Fibroblast of villous mesenchyme (primary cell): ENCODE data around the gene CSMD2. TPM values are rescaled to one million over a fixed set of nuclear protein-coding genes. Genes with fewer than 3 reads are reported as not detected.

Experiments
- DNase-seq: peaks from one replicate; pipeline ENCODE4 v3.0.0-alpha.2; 2010; ENCODE audit warnings: low read depth
- H3K4me3 ChIP-seq: 2 replicates; pipeline ENCODE4 v1.5.1; 2011; ENCODE audit warnings: low read depth, mild to moderate bottlenecking, low read length
- total RNA-seq: library from RNA; depleted of rRNA; stranded (reverse); fragments of >200 nt; gene quantifications from 2 replicates; pipeline ENCODE4 v1.2.3, GENCODE V29; 2012
- TF ChIP-seq, protein P1 (sequence below): IDR thresholded peaks from 2 replicates; pipeline ENCODE4 v1.5.1; 2012; ENCODE audit warnings: low read depth, mild to moderate bottlenecking, low read length; ENCODE audit not compliant: insufficient read depth

The CSMD2 gene
- total RNA-seq, 1 donor = 3.0 TPM

DNA sequence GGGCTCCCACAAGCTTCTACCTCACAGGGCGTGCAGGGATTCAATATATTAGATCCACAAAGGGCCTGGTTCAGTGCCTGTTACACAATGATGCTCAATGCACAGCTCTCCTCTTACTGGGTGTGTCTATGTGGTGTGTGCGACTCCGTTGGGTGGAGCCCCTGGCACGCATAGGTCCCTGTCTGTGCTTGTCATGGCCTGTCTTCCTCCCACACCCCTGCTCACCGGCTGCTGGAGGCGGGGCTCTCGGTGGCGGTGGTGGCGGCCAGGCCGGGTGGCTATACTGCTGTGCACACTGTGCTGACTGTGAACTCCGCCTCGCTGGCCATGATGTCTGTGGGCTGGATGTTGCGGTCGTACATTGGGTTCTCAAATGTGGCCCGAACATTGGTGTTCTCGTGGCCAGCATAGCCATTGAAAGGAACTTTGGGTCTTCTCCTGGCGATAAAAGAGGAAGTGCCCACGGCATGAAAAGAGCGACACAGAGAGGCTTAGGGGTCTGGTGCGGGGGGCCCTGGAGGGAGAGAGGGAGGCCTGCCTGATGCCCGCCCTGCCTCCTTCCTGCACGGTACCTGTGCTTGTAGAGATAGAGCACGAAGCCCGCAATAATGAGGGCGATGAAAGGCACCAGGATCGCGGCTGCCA is 645.7 kb downstream of the CSMD2 start:
- no peak overlapping the region for H3K4me3 ChIP-seq
- DNase-seq = no peak
- TF ChIP-seq, protein P1, sequence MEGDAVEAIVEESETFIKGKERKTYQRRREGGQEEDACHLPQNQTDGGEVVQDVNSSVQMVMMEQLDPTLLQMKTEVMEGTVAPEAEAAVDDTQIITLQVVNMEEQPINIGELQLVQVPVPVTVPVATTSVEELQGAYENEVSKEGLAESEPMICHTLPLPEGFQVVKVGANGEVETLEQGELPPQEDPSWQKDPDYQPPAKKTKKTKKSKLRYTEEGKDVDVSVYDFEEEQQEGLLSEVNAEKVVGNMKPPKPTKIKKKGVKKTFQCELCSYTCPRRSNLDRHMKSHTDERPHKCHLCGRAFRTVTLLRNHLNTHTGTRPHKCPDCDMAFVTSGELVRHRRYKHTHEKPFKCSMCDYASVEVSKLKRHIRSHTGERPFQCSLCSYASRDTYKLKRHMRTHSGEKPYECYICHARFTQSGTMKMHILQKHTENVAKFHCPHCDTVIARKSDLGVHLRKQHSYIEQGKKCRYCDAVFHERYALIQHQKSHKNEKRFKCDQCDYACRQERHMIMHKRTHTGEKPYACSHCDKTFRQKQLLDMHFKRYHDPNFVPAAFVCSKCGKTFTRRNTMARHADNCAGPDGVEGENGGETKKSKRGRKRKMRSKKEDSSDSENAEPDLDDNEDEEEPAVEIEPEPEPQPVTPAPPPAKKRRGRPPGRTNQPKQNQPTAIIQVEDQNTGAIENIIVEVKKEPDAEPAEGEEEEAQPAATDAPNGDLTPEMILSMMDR = no peak

DNA sequence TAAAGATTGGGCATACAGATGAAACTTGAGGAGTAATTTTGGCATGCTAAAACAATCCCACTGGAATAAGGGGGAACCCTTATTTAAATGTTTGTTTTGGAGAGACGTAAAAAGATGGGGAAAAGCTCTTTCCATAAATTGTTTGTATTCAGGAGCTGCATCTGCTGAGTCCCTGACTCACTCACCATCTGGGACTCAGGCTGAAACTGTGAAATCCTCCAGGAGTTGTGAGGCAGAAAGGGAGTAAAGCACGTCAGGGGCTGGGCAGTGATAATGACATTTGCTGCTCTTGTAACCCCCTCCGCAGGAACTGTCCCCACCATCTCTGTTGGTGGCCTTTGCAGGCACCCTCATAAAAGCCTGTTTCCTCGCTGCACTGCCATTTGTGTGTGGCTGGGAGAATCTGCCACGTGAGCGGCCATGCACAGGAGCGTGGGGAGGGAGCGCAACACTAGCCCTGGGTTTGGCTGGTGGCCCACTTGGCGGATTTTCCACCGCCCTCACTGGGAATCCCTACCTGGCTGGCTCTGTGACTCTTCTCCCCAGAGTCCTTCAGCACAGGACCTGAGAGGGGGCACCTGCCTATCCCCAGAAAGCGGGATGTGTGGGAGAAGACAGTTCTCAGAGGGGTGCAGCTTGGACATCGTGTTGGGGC is 647.3 kb downstream of the CSMD2 start:
- peak; percentile 32 for DNase-seq
- no peak overlapping the region for H3K4me3 ChIP-seq
- TF ChIP-seq, protein P1 = no peak

DNA sequence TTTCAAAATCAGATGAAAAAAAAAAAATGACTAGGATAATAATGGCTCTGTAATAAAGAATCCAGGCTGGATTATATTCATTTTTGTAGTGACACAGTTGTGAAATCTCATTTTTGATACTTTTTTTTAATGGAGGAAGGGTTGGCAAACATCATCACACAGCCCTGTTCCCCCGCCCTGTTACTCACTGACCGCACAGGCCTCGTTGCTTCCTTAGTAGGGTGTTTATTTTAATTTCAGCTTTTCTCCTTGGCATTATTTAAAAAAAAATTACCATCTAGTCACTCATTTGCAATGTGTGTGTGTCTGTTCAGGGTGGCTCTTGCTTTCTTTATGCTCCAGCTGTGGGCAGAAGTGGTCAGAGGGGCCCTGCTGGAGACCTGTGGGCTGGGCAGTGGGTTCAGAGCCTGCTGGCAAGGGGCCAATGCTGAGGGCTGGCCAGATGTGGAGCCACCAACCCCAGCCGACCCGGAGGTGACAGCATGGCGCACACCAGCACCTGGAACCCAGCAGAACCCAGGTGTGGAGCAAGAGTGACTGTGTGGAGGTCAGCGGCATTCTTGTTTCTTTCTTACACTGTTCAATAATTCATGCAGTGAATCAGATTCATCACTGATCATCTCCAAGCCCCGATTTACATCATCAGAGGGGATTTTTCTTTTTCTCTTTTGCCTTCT is 648.0 kb downstream of the CSMD2 start:
- TF ChIP-seq, protein P1 = no peak
- no peak for DNase-seq
- H3K4me3 ChIP-seq = no peak overlapping the region

DNA sequence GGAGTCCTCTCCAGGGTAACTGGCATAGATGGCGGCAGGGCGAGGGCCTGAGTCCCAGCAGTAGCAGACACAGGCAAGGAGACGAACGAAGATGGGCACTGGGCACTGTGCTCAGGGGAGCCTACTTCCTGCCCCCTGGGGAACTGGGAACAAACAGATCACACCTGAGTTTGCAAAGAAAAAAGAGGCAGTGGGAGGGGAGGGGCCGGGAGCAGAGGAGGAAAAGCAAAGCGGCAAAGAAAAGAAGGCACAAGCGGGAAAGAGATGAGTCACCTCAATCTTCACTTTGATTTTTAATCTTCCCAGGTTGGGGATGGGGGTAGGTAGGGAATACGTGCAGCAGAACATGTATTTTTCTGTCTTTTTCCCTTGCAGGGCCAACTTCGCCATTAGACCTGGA is 648.6 kb downstream of the CSMD2 start:
- TF ChIP-seq, protein P1 = no peak
- H3K4me3 ChIP-seq = no peak overlapping the region
- DNase-seq = no peak

DNA sequence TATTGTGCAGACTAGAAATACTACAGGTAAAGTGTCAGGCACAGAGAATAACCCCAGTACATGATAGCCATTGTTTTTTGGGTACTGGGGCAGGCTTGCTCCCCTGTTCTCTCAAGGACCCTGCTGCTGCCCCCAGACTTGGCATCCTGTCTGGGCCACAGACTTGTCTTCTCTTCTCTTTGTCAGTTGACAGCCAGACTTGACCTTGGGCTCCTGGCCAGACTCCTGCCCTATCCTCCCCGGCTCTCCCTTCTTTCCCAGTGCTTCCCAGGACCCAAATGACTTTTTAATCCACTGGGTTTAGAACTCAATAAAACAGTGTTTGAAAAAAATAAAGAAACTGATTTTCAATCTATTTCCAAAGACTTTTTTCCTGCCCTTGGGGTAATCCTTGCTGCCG is 649.4 kb downstream of the CSMD2 start:
- TF ChIP-seq, protein P1 = no peak
- DNase-seq = no peak
- no peak overlapping the region for H3K4me3 ChIP-seq

DNA sequence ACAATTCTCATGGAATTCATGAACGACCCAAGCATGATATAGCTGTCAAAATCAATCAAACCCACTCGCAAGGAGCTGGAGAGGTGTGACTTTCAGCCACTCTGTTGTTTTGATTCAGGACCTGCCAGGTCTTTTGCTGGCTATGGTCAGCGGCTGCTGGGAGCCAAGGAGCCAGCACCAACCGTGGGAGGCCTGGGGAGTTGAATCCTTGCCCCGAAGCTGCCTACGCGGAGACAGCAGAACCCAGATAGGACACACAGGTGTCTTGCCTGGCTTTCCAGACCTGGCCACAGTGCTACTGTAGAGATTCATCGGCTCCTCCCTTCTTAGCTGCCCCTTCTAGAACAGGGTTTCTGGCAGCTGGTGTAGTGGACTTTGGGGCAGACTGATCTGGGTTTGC is 649.9 kb downstream of the CSMD2 start:
- DNase-seq = no peak
- H3K4me3 ChIP-seq = no peak overlapping the region
- TF ChIP-seq, protein P1 = no peak
